Stomach (tissue), 9 donors: ENCODE results near the gene RSRC1. TPM values are rescaled to one million over a fixed set of nuclear protein-coding genes. Genes with fewer than 3 reads are reported as not detected.
"Not testable (repeated sequence)": the region's sequence is repeated elsewhere in the genome, so short reads cannot be mapped to it uniquely, and the experiment has no call there.

Experiments used
- DNase-seq, 2 donors: peaks; one replicate each; pipeline versions ENCODE4 v3.0.0 to v3.0.0-alpha.2; 2013 to 2019
- H3K27ac ChIP-seq, 5 donors: fragments of 200-600 bp in 4 of 5; sonication (generic) in 4 of 5; one replicate each; pipeline ENCODE4 v1.5.1; 2013 to 2019; ENCODE audit warnings: mild to moderate bottlenecking in 1 of 5, moderate library complexity in 1 of 5
- H3K27me3 ChIP-seq, 3 donors: fragments of 200-600 bp; sonication (generic); one replicate each; pipeline ENCODE4 v1.5.1; 2017 to 2019; ENCODE audit warnings: mixed run types in 1 of 3
- H3K36me3 ChIP-seq, 4 donors: fragments of 200-600 bp; sonication (generic); 1 replicate in 3 of 4; 2 replicates in 1 of 4; pipeline ENCODE4 v1.5.1; 2016 to 2019
- H3K4me1 ChIP-seq, 4 donors: fragments of 200-600 bp; sonication (generic); one replicate each; pipeline ENCODE4 v1.5.1; 2016 to 2019
- H3K4me3 ChIP-seq, 4 donors: fragments of 200-600 bp; sonication (generic) in 3 of 4; one replicate each; pipeline ENCODE4 v1.5.1; 2016 to 2019; ENCODE audit warnings: mild to moderate bottlenecking in 1 of 4
- H3K9me3 ChIP-seq, 4 donors: fragments of 200-600 bp; sonication (generic); one replicate each; pipeline ENCODE4 v1.5.1; 2016 to 2019
- EP300 ChIP-seq: sonication (generic); formaldehyde crosslinking; IDR thresholded peaks from one replicate; pipeline ENCODE4 v1.6.1; 2017; ENCODE audit warnings: antibody characterized with exemption
- POLR2A ChIP-seq, 4 donors: fragments of 450-650 bp; IDR thresholded peaks; one replicate each; pipeline ENCODE4 v1.6.1; 2016; ENCODE audit warnings: antibody characterized with exemption in 4 of 4, control low read depth in 2 of 4, mild to moderate bottlenecking in 1 of 4, moderate library complexity in 1 of 4
- POLR2AphosphoS5 ChIP-seq, 3 donors: sonication (generic); formaldehyde crosslinking; IDR thresholded peaks; one replicate each; pipeline ENCODE4 v1.6.1; 2016; ENCODE audit warnings: antibody characterized with exemption in 3 of 3
- WGBS, 5 donors: extraction: QIAGEN DNeasy Blood & Tissue Kit in 3 of 5; methylation state at CpG; one replicate each; pipeline versions ENCODE4 v1.1.5 to v1.1.7; 2013 to 2018; 5-methylcytosine and 5-hydroxymethylcytosine counted together
- intact Hi-C: fragments of 100-400 bp; cut with DNase I; formaldehyde crosslinking; loops from one replicate; pipeline ENCODE4 v1.15.1; 2023; ENCODE audit warnings: low total_unique reads
- polyA plus RNA-seq, 3 donors: library from polyadenylated mRNA; stranded (reverse); fragments of 200-250 nt; gene quantifications; one replicate each; pipeline ENCODE4 v1.2.3, GENCODE V29; 2013
- total RNA-seq, 5 donors: library from RNA; depleted of rRNA; stranded (reverse); fragments of >200 nt; gene quantifications; one replicate each; pipeline versions ENCODE4 v1.1.0 to v1.2.3, GENCODE V29; 2014 to 2016
- TF ChIP-seq, protein P1 (sequence below), 7 experiments: fragments of 450-650 bp in 4 of 7; fragments of 200-600 bp in 3 of 7; sonication (generic) in 3 of 7; IDR thresholded peaks; one replicate each; pipeline ENCODE4 v1.5.1; 2016 to 2019; ENCODE audit warnings: antibody characterized with exemption in 7 of 7, control low read depth in 2 of 7, mild to moderate bottlenecking in 1 of 7
- donor health status: healthy with polysubstance abuse.
- donor health status: Bipolar disorder and iron deficiency.
- donor health status: healthy.

Gene RSRC1
- total and polyA plus RNA-seq, 8 donors: 1.7 to 502 (median 12.0) TPM

GRCh38 chr3:158217992-158218391 is 108.1 kb downstream of the RSRC1 start:
- H3K4me3 ChIP-seq: no peak overlapping the region
- TF ChIP-seq POLR2A (IDR thresholded peaks at IDR 0.05) (no peak), EP300 (no peak), POLR2AphosphoS5 (IDR thresholded peaks at IDR 0.05) (no peak)
- TF ChIP-seq, protein P1, sequence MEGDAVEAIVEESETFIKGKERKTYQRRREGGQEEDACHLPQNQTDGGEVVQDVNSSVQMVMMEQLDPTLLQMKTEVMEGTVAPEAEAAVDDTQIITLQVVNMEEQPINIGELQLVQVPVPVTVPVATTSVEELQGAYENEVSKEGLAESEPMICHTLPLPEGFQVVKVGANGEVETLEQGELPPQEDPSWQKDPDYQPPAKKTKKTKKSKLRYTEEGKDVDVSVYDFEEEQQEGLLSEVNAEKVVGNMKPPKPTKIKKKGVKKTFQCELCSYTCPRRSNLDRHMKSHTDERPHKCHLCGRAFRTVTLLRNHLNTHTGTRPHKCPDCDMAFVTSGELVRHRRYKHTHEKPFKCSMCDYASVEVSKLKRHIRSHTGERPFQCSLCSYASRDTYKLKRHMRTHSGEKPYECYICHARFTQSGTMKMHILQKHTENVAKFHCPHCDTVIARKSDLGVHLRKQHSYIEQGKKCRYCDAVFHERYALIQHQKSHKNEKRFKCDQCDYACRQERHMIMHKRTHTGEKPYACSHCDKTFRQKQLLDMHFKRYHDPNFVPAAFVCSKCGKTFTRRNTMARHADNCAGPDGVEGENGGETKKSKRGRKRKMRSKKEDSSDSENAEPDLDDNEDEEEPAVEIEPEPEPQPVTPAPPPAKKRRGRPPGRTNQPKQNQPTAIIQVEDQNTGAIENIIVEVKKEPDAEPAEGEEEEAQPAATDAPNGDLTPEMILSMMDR (IDR thresholded peaks at IDR 0.05): no peak
- DNase-seq: no peak
- H3K36me3 ChIP-seq: no peaks in the 10 kb centered on the region
- intact Hi-C loops: no loop called here
- no peaks in the 10 kb centered on the region for H3K9me3 ChIP-seq
- no peak overlapping the region for H3K27ac ChIP-seq
- H3K4me1 ChIP-seq: no peaks in the 10 kb centered on the region
- WGBS, 5 donors: 92 to 96% (median 95%) methylated on average over 3 of the region's 3 CpGs
- no peaks in the 10 kb centered on the region for H3K27me3 ChIP-seq

- no peaks in the 10 kb centered on the region for H3K36me3 ChIP-seq
- intact Hi-C loops: no loop called here
Observed at GRCh38 chr3:158220575-158220974, 110.7 kb downstream of the RSRC1 start.

GRCh38 chr3:158221426-158221825 is 111.5 kb downstream of the RSRC1 start:
- Histone ChIP-seq H3K27me3 (no peaks in the 10 kb centered on the region), H3K36me3 (no peaks in the 10 kb centered on the region), H3K9me3 (no peaks in the 10 kb centered on the region), H3K4me3 (no peak overlapping the region), H3K27ac (no peak overlapping the region), H3K4me1 (no peaks in the 10 kb centered on the region)
- intact Hi-C loops: no loop called here
- WGBS, 5 donors: 84 to 97% (median 90%) methylated on average over 2 of the region's 2 CpGs
- TF ChIP-seq EP300: no peak
- no peak for TF ChIP-seq POLR2AphosphoS5 (IDR thresholded peaks at IDR 0.05)
- no peak for TF ChIP-seq POLR2A (IDR thresholded peaks at IDR 0.05)
- TF ChIP-seq, protein P1 (IDR thresholded peaks at IDR 0.05): no peak
- DNase-seq: no peak

More at GRCh38 chr3:158220575-158220974, 110.7 kb downstream of the RSRC1 start:
- Histone ChIP-seq H3K4me1 (no peaks in the 10 kb centered on the region), H3K9me3 (no peaks in the 10 kb centered on the region), H3K4me3 (no peak overlapping the region), H3K27ac (no peak overlapping the region), H3K27me3 (no peaks in the 10 kb centered on the region)
- TF ChIP-seq, protein P1 (IDR thresholded peaks at IDR 0.05): no peak
- TF ChIP-seq POLR2AphosphoS5 (IDR thresholded peaks at IDR 0.05) (no peak), EP300 (no peak), POLR2A (IDR thresholded peaks at IDR 0.05) (no peak)
- DNase-seq: no peak

GRCh38 chr3:158226429-158226828 is 116.5 kb downstream of the RSRC1 start:
- no peaks in the 10 kb centered on the region for H3K9me3 ChIP-seq
- H3K27ac ChIP-seq: no peak overlapping the region
- intact Hi-C loops: no loop called here
- H3K4me1 ChIP-seq: no peaks in the 10 kb centered on the region
- DNase-seq: no peak
- H3K4me3 ChIP-seq: no peak overlapping the region
- TF ChIP-seq POLR2AphosphoS5 (IDR thresholded peaks at IDR 0.05) (no peak), EP300 (no peak), POLR2A (IDR thresholded peaks at IDR 0.05) (no peak)
- TF ChIP-seq, protein P1 (IDR thresholded peaks at IDR 0.05): no peak
- H3K36me3 ChIP-seq: peaks cover 0 to 3% (median 0%) of the 10 kb centered on the region in 4 donors
- no peaks in the 10 kb centered on the region for H3K27me3 ChIP-seq

GRCh38 chr3:158228942-158229341 is 119.1 kb downstream of the RSRC1 start:
- H3K27me3 ChIP-seq, H3K4me1 ChIP-seq, H3K27ac ChIP-seq, H3K9me3 ChIP-seq, DNase-seq, H3K4me3 ChIP-seq, H3K36me3 ChIP-seq, intact Hi-C loops: not testable (repeated sequence)
- WGBS, 5 donors: 86 to 94% (median 92%) methylated on average over 10 of the region's 10 CpGs
